GM12891 (cell line): ENCODE results near the gene EFCAB7.

Source experiments
- PAX5 ChIP-seq: IDR thresholded peaks from 2 replicates; pipeline ENCODE4 v1.6.1; 2011; ENCODE audit warnings: low read length, moderate library complexity, mild to moderate bottlenecking; ENCODE audit not compliant: insufficient read depth, severe bottlenecking
- POLR2A ChIP-seq: IDR thresholded peaks from 2 replicates; pipeline ENCODE4 v1.6.1; 2011; ENCODE audit warnings: low read depth, low read length, control low read depth
- POLR2AphosphoS5 ChIP-seq: IDR thresholded peaks from 2 replicates; pipeline ENCODE4 v1.6.1; 2011; ENCODE audit warnings: low read depth, low read length, control low read depth
- TAF1 ChIP-seq: IDR thresholded peaks from 2 replicates; pipeline ENCODE4 v1.6.1; 2011; ENCODE audit warnings: low read depth, low read length, control low read depth

- TF ChIP-seq POLR2A (no peak), POLR2AphosphoS5 (no peak), TAF1 (no peak), PAX5 (no peak)
Observed at GRCh38 chr1:63607322-63607721, 84.0 kb downstream of the EFCAB7 start.
